ENCODE results near the gene HIBADH.

HIBADH gene

GRCh38 chr7:27641581-27642230 lies 21.0 kb downstream of the HIBADH start:
- TF ChIP-seq TAF1 (IDR thresholded peaks at IDR 0.05; ENCODE audit: borderline replicate concordance, insufficient read depth, low read length), result no peak
- no peak for TF ChIP-seq POLR2AphosphoS5 (IDR thresholded peaks at IDR 0.05; ENCODE audit: low read depth, low read length)
- TF ChIP-seq FOXP2 (optimal IDR thresholded peaks at IDR 0.05; ENCODE audit: borderline replicate concordance, extremely low read depth, extremely low read length, insufficient read depth), result no peak
- TF ChIP-seq, protein P1, sequence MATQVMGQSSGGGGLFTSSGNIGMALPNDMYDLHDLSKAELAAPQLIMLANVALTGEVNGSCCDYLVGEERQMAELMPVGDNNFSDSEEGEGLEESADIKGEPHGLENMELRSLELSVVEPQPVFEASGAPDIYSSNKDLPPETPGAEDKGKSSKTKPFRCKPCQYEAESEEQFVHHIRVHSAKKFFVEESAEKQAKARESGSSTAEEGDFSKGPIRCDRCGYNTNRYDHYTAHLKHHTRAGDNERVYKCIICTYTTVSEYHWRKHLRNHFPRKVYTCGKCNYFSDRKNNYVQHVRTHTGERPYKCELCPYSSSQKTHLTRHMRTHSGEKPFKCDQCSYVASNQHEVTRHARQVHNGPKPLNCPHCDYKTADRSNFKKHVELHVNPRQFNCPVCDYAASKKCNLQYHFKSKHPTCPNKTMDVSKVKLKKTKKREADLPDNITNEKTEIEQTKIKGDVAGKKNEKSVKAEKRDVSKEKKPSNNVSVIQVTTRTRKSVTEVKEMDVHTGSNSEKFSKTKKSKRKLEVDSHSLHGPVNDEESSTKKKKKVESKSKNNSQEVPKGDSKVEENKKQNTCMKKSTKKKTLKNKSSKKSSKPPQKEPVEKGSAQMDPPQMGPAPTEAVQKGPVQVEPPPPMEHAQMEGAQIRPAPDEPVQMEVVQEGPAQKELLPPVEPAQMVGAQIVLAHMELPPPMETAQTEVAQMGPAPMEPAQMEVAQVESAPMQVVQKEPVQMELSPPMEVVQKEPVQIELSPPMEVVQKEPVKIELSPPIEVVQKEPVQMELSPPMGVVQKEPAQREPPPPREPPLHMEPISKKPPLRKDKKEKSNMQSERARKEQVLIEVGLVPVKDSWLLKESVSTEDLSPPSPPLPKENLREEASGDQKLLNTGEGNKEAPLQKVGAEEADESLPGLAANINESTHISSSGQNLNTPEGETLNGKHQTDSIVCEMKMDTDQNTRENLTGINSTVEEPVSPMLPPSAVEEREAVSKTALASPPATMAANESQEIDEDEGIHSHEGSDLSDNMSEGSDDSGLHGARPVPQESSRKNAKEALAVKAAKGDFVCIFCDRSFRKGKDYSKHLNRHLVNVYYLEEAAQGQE (IDR thresholded peaks at IDR 0.05; ENCODE audit: insufficient read depth in 1 of 2, low read depth in 2 of 2, low read length in 2 of 2), result no peak
- TF ChIP-seq SIN3A (IDR thresholded peaks at IDR 0.05; ENCODE audit: borderline replicate concordance, insufficient read depth, low read length), result no peak

- TF ChIP-seq SIN3A (IDR thresholded peaks at IDR 0.05; ENCODE audit: borderline replicate concordance, insufficient read depth, low read length) (peak; percentile 90; the same call in 1 of the 2 replicates), TAF1 (IDR thresholded peaks at IDR 0.05; ENCODE audit: borderline replicate concordance, insufficient read depth, low read length) (0 out of 2 replicates have a peak, but pooled peaks have one; percentile 25), FOXP2 (optimal IDR thresholded peaks at IDR 0.05; ENCODE audit: borderline replicate concordance, extremely low read depth, extremely low read length, insufficient read depth) (no peak), POLR2AphosphoS5 (IDR thresholded peaks at IDR 0.05; ENCODE audit: low read depth, low read length) (no peak)
- TF ChIP-seq, protein P1 (IDR thresholded peaks at IDR 0.05; ENCODE audit: insufficient read depth in 1 of 2, low read depth in 2 of 2, low read length in 2 of 2), result no peak
These were observed 21.7 kb downstream of the HIBADH start for GRCh38 chr7:27640884-27641574.

- TF ChIP-seq TAF1 (IDR thresholded peaks at IDR 0.05; ENCODE audit: borderline replicate concordance, insufficient read depth, low read length) (no peak), SIN3A (IDR thresholded peaks at IDR 0.05; ENCODE audit: borderline replicate concordance, insufficient read depth, low read length) (no peak), FOXP2 (optimal IDR thresholded peaks at IDR 0.05; ENCODE audit: borderline replicate concordance, extremely low read depth, extremely low read length, insufficient read depth) (no peak), POLR2AphosphoS5 (IDR thresholded peaks at IDR 0.05; ENCODE audit: low read depth, low read length) (no peak)
- TF ChIP-seq, protein P1 (IDR thresholded peaks at IDR 0.05; ENCODE audit: insufficient read depth in 1 of 2, low read depth in 2 of 2, low read length in 2 of 2), result no peak
These were observed 22.8 kb downstream of the HIBADH start for GRCh38 chr7:27639851-27640250.

DNA sequence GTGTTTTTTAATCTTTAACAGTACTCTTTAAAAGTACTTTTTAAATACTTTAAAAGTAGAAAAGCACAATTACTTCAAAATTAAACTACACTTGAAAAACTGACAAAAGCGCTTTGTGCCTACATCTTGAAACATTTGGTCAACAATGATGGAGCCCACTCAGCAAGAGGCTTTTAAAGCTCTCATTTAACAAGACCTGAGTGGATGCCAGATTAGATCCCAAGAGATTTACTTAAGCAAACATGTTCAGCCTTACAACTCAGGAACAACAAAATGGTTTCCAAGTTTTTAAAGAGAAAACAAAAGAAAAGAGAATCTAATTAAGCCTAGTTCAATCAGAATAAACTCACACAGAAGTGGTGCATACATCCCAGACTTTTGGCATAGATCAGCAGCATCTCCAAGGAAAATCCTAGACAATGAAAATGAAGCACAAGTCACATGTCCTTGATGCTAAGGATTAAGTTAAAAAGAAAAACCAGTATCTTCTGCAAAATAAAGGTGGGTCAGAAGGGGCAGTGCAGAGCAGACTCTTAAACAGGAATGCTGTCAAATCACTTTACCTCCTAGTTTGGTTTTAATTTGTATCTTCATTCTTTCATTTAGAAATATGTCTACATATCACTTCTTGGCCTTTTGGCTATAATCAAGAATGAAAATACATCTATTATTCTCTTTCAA lies 26.2 kb downstream of the HIBADH start:
- TF ChIP-seq SIN3A (IDR thresholded peaks at IDR 0.05; ENCODE audit: borderline replicate concordance, insufficient read depth, low read length) (no peak), POLR2AphosphoS5 (IDR thresholded peaks at IDR 0.05; ENCODE audit: low read depth, low read length) (no peak), TAF1 (IDR thresholded peaks at IDR 0.05; ENCODE audit: borderline replicate concordance, insufficient read depth, low read length) (no peak), FOXP2 (optimal IDR thresholded peaks at IDR 0.05; ENCODE audit: borderline replicate concordance, extremely low read depth, extremely low read length, insufficient read depth) (no peak)
- TF ChIP-seq, protein P1 (IDR thresholded peaks at IDR 0.05; ENCODE audit: insufficient read depth in 1 of 2, low read depth in 2 of 2, low read length in 2 of 2), result no peak
